Activated CD4-positive, alpha-beta T cell treated with anti-CD3 and anti-CD28 coated beads, Interleukin-2, amount 50 U/mL, for 48 hours (primary cell): ENCODE data around the gene C3.
"Not testable (repeated sequence)": the region's sequence is repeated elsewhere in the genome, so short reads cannot be mapped to it uniquely, and the experiment has no call there.

Experiments
- DNase-seq, 2 experiments: peaks; one replicate each; pipeline ENCODE4 v3.0.0-alpha.2; 2020

The C3 gene

DNA sequence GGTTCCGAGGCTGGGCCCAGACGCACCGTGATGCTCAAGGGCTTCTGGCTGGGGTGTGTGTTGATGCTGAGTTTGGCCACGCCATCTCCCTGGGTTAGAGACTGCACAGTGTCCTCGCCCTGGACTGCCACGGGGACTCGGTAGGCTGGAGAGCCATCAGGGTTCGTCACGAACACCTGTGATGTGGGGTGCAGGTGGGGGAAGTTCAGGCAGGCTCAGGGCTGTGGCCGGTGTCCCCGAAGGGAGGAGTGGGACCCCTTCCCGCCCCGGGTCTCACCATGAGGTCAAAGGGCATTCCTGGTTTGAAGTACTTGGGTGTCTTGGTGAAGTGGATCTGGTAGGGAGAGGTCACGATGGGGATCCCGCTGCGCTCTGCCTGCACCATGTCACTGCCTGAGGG lies 8.2 kb downstream of the C3 start:
- DNase-seq = no peak

DNA sequence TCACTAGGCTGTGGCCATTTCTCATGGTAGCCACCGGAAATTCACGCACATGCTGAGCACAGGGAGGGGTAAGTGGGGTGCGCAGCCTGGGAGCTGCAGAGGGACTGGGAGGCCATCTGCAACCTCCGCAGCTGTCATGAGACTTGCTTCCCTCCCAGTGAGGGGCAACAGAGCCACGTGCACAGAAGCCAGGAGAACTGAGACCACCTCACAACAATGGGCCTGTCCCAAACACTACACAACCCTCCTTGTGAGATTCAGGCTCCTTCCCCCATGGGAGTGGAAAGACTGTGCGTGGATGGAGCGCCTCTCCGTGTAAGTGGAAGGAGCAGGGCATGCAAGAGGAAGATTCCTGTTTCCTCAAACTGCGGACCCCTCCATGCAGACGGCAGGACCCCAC lies 8.8 kb downstream of the C3 start:
- DNase-seq = no peak

DNA sequence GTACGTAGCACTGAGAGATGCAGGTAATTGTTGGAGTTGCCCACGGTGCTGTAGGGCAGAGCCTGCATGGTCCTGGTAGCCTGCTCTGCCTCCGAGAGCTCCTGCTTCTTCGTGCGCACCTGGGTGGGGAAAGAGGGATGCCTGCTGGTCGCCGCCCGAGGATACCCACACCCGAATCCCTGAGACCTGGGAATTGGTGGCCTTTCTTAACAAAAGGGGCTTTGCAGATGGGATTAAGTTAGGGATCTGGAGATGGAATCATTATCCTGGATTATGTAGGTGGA lies 9.4 kb downstream of the C3 start:
- DNase-seq = no peak

DNA sequence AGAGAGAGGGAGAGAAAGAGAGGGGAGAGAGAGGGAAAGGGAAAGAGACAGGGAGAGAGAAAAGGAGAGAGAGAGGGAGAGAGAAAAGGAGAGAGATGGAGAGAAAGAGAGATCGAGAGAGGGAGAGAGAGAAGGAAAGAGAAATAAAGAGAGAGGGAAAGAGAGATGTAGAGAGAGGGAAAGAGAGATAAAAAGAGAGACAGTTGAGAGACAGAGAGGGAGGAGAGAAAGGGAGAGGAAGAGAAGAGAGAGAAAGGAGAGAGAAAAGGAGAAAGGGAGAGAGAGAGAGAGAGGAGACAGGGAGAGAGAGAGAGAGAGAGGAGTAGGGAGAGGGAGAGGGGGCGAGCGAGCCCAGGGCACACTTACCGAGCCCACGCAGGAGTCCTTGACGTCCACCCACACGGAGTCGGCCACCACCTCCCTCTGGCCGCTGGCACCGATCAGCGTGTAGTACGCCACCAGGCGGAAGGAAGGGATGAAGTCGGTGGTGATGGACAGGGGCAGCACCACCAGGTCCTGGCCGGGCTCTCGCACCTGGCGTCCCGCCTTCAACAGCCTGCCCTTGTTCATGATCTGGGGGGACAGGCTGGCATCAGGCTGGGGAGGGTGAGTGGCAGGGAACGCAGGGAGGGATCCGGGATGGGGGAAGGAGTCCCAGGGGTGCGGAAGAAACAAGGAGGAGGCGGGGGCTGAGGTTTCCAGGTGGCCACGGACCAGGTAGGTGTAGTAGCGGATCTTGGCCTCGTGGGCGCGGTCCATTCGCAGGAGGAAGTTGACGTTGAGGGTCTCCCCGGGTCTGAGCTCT lies 10.0 kb downstream of the C3 start:
- peak in 1 of 2 experiments; percentile 23 for DNase-seq

DNA sequence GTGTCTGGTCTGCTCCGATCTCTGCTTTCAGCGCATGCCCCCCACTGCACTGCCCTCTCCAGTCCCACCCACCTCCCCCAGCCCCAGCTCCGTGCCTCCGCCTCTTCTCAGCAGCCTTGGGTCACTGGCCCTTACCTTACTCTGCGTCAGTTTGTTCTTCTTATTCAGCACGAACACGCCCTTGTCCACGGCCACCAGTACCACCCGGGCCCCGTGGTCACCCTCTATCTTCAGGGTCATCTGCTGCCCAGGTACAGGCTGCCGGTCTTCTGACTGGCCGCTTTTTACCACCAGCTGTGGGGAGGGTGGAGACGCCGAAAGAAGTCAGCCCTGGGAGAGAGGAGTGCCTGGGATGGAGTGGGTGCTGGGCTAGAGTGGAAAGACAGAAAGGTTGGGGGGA lies 10.9 kb downstream of the C3 start:
- DNase-seq = no peak

DNA sequence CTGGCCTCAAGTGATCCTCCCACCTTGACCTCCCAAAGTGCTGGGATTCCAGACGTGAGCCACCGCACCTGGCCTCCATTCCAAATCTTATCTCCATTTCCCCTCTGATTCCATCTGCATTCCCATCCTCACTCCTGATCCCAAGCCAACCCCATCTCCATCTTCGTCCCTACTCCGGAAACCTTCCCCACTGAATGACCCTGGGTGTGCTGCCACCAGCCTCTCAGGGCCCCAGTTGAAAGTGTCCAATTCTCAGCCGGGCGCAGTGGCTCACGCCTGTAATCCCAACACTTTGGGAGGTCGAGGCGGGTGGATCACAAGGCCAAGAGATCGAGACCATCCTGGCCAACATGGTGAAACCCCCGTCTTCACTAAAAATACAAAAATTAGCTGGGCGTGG lies 11.5 kb downstream of the C3 start:
- not testable (repeated sequence) for DNase-seq

DNA sequence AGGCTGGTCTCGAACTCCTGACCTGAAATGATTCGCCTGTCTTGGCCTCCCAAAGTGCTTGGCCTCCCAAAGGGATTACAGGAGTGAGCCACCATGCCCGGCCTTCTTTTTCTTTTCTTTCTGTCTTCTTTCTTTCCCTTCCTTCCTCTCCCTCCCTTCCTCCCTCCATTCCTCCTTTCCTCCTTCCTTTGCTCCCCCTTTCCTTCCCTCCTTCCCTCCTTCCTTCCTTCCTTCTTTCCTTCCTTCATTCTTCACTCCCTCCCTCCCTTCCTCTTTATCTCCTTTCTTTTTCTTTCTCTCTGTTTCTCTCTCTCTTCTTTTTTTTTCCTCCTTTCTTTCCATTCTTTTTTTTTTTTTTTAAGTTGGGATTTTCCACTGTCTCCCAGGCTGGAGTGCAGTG lies 12.1 kb downstream of the C3 start:
- no peak for DNase-seq

DNA sequence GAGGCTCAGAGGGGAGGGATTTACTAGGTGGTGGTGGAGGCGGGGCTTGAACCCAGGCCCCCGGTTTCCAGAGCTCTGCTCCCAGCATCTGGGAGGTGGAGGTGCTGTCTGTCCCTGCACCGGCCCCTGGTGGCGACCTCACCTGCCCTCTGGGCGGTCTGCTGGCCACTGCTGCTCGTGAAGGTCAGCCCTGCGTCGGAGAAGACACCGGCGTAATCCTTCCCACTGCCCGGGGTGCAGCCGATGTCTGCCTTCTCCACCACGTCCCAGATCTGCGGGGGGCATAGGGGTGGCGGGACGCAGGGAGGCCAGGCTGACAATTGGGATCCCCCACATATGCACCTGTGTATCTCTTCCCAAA lies 12.8 kb downstream of the C3 start:
- no peak for DNase-seq

DNA sequence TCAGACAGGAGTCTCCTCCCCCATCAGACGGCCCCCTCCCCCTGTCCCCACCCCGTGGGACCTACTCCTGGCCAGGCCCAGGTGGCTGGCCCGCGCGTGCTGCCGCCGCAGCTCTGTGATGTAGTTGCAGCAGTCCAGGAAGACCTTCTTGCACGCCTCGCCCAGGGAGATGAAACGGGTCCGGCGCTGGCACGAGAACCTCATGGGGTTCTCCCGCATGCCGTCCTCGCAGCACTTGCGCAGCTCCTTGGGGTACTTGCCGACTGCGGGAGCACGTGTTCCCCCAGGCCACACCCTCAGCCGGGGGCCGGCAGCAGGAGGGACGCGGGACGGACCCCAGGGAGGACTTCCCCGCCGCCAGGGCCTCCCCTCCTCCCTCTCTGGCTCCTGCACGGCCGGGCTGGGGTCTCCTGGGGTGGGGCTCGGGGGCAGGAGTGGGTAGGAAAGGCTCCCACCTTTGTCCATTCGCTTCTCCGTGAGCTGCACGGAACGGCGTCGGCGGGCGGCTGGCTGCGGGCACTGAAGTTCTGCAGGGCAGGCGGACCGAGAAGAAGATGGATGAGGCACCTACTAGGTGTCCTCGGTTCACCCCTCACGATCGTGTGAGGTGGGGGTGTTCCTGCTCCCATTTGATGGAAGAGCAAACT lies 13.3 kb downstream of the C3 start:
- no peak for DNase-seq

DNA sequence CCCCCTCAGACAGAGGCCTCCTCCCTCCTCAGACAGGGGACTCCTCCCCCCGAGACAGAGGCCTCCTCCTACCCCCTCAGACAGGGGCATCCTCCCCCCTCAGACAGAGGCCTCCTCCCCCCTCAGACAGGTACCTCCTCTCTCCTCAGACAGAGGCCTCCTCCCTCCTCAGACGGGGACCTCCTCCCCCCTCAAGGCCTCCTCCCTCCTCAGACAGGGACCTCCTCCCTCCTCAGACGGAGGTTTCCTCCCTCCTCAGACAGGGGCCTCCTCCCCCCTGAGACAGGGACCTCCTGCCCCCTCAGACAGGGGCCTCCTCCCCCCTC lies 13.9 kb downstream of the C3 start:
- no peak for DNase-seq

DNA sequence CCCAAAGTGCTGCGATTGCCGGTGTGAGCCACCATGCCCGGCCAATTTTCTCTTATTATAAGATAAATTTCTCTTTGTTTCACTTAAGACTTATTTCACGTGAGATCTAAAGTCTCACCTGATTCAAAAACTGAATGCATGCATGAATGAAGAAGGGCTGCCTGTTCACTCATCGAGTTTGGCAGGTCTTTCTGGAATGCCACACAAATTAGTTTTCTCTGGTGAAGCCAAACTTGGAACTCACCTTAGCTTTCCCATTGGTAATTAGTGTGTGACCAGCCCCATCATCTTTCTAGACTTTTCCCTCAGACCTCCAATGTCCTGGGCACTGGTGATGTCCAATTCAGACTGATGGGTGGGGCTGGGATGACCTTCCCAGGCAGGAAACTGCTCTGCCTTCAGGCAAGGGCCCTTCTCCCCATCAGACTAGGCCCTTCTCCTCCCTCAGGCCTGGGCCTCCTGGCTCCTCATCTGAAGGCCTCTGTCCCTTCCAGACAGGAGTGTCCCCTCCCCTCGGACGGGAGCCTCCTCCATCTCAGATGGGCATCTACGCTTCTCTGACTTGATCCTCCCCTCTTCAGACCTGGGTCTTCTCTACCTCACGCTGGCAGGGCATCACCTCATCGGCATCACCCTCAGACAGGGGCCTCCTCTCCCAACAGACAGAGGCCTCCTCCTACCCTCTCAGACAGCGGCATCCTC lies 14.4 kb downstream of the C3 start:
- DNase-seq = no peak

DNA sequence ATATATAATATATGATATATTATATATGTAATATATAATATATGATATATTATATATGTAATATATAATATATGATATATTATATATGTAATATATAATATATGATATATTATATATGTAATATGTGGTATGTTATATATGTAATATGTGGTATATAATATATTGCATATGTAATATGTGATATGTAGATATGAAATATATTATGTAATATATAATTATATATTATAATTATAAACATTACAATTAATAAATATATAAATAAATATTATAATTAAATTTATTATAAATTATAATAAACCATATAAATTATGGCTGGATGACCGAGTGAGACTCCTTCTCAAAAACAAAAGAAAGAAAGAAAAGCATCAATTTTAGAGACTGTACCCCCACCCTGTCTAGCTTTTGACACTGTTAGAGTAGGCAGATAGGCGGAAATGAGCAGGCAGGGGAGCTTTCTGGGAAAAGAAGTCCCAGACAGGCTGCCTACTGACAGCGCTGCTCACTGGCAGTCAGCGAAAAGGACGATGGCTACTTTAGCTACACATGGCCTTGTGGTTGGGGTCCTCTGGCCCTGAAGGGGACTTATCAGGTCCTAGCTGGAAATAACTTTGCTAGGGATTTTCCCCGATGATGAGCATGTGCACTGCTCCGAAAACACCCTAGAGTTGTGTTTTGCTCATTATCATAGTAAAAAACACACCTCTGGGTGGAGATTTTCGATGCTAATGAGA lies 19.7 kb downstream of the C3 start:
- no peak for DNase-seq

DNA sequence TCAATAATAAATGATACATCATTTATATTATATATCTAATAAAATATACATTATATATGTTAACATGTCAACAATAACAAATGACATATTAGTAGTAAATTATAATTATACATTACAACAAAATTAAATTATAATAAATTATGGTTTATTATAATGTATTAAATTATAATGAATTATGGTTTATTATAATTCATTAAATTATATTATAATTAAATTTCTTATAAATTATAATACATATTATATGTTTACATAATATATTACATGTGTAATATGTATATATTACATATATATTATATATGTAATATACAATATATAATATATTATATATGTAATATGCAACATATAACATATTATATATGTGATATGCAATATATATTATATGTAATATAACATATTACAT lies 20.5 kb downstream of the C3 start:
- DNase-seq = no peak

DNA sequence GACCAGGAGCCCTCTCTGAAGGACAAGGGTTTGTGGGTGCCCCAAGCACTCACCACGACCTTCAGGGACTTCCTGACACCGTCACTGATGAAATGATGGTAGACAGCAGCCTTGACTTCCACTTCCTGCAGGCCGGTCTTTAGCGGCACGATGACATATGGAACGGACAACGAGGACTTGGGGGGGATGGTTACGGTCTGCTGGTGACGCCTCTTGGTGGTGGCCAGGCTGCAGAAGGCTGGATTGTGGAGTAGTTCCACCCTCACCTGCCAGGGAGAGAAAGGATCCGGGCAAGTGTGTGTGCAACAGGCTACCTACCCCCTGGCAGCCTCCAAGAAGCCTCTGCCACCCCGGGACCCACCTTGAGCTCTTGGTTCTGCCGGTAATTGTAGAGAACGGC lies 23.2 kb downstream of the C3 start:
- DNase-seq = no peak

DNA sequence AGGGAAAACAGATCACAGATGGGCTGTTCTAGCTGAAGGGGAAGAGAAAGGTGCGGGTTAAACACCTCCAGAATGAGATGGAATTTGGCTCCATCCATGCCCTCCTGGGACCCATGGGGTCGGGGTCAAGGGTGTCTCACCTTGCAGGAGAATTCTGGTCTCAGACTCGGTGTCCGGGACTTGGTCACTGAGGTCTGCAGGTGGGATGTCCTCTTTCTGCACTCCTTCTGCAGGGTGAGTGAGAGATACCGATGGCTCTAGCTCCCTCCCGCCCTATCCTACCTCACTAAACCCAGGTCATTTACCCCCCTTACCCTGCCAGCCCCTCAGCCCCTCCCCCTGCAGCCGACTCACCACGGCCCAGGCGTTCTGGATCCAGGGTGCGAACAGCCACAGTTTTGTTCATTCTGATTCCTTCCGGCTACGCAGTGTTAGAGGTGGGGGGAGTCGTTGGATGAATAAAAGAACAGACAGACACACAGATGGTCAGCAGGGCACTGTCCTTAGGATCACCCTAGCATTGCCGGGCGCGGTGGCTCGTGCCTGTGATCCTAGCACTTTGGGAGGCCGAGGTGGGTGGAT lies 24.1 kb downstream of the C3 start:
- DNase-seq = no peak

DNA sequence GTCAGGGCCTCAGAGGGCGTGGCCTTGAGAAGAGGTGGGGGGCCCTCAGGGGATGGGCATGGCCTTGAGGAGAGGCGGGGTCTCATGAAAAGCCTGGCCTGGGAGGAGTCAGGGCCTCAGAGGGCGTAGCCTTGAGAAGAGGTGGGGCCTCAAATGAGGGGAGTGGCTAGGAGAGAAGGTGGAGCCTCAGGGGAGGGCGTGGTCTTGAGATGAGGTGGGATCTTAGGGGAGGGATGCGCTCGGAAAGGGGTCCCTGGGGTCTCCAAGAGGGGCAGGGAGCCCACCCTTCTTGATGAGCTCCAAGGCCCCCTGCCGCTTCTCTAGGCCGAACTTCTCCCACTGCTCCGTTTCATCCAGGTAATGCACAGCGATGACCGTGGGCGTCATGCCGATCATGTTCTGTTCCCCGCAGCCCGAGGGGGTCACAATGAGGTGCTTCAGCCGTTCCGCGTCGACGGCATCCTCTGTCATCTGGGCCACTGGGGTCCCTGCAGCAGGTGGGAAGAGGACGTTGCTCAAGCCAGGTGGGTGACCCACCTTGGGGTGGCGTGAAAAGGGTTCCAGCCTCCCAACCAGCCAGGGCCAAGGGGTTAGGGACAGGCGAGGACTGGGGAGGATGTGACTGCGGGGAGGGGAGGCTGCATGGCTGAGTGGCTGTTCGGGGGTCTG lies 26.2 kb downstream of the C3 start:
- DNase-seq = no peak

DNA sequence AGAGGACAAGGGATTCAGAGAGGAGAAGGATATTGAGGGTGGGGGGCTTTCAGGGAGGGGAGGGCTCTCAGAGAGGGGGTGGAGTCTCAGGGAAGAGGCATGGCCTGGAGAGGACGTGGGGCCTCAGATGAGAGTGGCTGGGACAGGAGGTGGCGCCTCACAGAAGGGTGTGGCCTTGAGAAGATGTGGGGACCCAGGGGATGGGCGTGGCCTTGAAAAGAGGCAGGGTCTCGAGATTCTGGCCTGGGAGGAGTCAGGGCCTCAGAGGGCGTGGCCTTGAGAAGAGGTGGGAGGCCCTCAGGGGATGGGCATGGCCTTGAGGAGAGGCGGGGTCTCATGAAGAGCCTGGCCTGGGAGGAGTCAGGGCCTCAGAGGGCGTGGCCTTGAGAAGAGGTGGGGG lies 26.8 kb downstream of the C3 start:
- DNase-seq = no peak

DNA sequence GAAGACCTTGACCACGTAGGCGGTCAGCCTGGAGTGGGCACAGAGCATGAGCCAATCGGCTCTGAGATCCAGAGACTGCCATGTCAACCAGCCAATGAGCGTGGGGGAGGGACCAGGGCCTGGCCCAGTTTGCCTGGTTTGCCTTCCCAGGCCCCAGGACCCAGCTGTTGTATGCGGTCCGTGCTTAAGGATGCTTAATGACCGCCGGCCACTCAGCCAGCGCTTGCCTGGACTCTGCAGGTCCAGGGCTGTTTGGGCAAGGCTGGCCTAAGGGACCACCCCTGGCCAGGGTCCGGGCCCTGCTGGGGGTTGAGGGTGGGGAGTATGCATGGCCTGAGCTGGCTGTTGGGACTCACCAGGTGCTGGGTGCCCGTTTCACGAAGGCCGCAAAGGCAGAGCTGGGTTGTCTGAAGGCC lies 27.4 kb downstream of the C3 start:
- DNase-seq = no peak

DNA sequence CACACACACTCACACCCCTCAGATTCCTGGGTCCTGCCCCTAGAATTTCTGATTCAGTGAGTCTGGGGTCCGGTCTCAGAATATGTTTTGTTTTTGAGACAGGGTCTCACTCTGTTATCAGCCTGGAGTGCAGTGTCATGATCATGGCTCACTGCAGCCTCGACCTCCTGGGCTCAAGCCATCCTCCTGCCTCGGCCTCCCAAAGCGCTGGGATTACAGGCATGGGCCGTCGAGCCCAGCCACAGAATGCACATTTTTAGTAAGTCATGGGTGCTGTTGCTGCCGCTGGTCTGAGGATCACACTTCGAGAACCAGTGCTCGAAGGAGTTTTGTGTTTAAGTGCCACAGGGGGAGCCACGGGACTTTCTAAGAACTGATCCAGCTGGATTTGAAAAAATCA lies 28.4 kb downstream of the C3 start:
- no peak for DNase-seq

DNA sequence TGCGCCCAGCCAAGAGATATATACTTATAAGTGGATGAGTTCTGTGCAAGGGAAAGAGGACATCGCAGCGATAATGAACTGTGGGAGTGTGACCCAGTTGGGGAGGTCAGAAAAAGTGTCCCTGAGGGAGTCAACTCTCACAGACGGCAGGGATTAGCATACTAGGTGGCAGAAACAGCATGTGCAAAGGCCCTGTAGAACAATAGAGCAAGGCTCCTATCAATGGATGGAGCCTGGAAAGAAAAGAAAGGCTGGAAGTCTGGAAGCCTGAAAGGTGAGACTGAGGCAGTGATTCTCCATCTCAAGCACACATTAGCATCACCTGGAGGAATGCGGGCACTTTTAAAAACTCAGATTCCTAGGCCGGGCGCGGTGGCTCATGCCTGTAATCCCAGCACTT lies 29.1 kb downstream of the C3 start:
- DNase-seq = no peak

DNA sequence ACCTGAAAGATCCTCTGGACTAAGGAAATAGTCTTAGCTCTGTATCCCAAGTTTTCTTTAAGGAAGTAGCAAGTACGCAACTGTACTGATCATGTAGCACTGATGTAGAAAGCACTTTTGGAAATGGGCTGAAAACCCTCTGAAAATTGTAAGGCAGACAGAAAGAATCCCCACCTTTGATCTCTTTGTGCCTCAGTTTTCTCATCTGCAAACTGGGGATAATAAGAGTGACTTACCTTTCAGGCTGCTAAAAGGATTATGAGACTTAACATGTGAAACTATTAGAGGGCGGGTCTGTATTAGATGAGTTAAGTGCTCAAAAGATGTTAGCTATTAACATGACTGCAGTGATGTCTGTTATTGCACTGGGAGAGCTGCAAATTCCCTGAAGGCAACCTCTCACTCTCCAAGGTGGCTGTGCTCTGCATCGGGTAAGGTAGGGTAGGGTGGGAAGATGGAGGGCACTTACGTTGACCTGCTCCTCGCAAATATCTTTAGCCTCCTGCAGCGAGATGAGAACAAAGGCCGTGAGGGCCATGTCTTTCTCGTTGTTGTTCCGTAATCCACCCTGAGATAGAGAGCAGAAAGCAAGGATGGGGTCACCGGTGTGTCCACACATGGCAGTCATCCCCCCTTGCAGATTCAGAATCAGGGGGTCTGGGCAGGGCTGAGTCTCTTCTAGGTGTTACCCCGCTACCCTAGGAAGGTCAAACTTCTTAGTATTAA lies 30.1 kb downstream of the C3 start:
- DNase-seq = no peak

DNA sequence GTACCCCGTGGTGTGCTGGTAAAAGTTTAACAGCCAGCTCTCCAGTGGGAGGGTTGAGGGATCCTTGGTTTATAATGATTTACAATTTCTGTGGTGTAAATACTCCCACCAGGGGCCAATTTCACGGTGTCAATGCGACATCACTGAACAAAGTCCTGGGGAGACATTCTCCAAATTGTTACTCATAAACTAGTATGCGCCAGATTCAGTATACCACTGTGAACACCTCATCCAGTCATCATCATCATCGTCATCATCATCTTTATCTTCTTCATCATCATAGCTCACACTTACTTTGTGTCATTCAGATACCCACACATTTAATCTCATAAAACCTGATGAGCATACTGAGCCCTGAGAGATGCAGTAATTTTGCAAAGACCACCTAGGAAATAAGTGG lies 33.3 kb downstream of the C3 start:
- DNase-seq = no peak

DNA sequence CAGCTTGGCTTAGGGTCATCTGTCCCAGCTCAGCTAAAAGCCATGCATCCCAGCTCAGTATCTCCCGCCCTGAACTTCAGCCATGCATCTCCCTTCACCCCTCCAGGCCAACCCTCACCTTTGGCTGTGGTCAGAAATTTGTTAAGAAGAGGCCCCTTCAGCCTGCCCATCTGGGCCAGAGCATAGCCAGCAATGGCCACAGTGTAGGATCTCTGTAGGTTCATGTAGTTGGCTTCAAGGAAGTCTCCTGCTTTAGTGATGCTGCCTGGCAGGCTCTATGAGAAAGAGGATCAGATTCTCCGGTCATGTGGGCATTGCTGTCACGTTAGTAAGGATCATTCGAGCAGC lies 33.8 kb downstream of the C3 start:
- no peak for DNase-seq
